HCT116 (cell line): Measurements from ENCODE around the gene RPS6KA2.

Experiments
- CTCF ChIP-seq, 3 experiments: fragments of 200-600 bp in 1 of 3; sonication (generic) in 1 of 3; IDR thresholded peaks in 2 of 3; conservative IDR thresholded peaks in 1 of 3; 2 replicates each; pipeline ENCODE4 v1.5.1; 2012 to 2017; ENCODE audit warnings: low read depth in 2 of 3, low read length in 2 of 3, antibody characterized with exemption in 1 of 3, borderline replicate concordance in 1 of 3, control low read depth in 1 of 3, mild to moderate bottlenecking in 1 of 3, mixed read lengths in 1 of 3, mixed run types in 1 of 3, moderate library complexity in 1 of 3; ENCODE audit not compliant: insufficient read depth in 1 of 3
- EGR1 ChIP-seq: IDR thresholded peaks from 2 replicates; pipeline ENCODE4 v1.6.1; 2012; ENCODE audit warnings: low read depth
- EZH2 ChIP-seq: fragments of 200-600 bp; sonication (generic); IDR thresholded peaks from 2 replicates; pipeline ENCODE4 v1.6.1; 2017; ENCODE audit warnings: antibody characterized with exemption, mixed run types
- MAX ChIP-seq: IDR thresholded peaks from 2 replicates; pipeline ENCODE4 v1.6.1; 2012
- POLR2A ChIP-seq: IDR thresholded peaks from 2 replicates; pipeline ENCODE4 v1.7.0; 2011; ENCODE audit warnings: borderline replicate concordance; ENCODE audit not compliant: insufficient read depth, insufficient read length; ENCODE audit errors: extremely low read depth
- POLR2AphosphoS5 ChIP-seq: IDR thresholded peaks from 2 replicates; pipeline ENCODE4 v1.6.1; 2011; ENCODE audit warnings: mild to moderate bottlenecking, low read depth, low read length, moderate library complexity
- SP1 ChIP-seq: IDR thresholded peaks from 2 replicates; pipeline ENCODE4 v1.6.1; 2012; ENCODE audit warnings: low read depth
- YY1 ChIP-seq: IDR thresholded peaks from 2 replicates; pipeline ENCODE4 v1.6.1; 2011; ENCODE audit warnings: low read length, low read depth, moderate library complexity, mild to moderate bottlenecking; ENCODE audit not compliant: insufficient replicate concordance; ENCODE audit errors: extremely low read depth

GRCh38 chr6:166621114-166621540 lies 5.9 kb downstream of the RPS6KA2 start:
- no peak for TF ChIP-seq EZH2
- no peak for TF ChIP-seq YY1
- no peak for TF ChIP-seq EGR1
- no peak for TF ChIP-seq CTCF (IDR thresholded peaks at IDR 0.05 in 2 of 3, conservative IDR thresholded peaks at IDR 0.05 in 1 of 3; ENCODE audit: borderline replicate concordance in 1 of 3, insufficient read depth in 1 of 3, low read depth in 2 of 3, low read length in 2 of 3)
- no peak for TF ChIP-seq POLR2AphosphoS5
- no peak for TF ChIP-seq MAX
- no peak for TF ChIP-seq SP1
- no peak for TF ChIP-seq POLR2A
